HTR-8/SVneo (cell line): ENCODE results near the gene WDR74.
"Not testable (repeated sequence)": the region's sequence is repeated elsewhere in the genome, so short reads cannot be mapped to it uniquely, and the experiment has no call there.

Source experiments
- DNase-seq: peaks from one replicate; pipeline ENCODE4 v3.0.0; 2011; ENCODE audit warnings: low spot score, mixed read lengths; ENCODE audit not compliant: insufficient read length
- FAIRE-seq: peaks from 2 replicates; lab custom pipeline; 2011; peaks lifted over from hg19 to GRCh38; lab: Jason Lieb, UNC

Gene WDR74

DNA sequence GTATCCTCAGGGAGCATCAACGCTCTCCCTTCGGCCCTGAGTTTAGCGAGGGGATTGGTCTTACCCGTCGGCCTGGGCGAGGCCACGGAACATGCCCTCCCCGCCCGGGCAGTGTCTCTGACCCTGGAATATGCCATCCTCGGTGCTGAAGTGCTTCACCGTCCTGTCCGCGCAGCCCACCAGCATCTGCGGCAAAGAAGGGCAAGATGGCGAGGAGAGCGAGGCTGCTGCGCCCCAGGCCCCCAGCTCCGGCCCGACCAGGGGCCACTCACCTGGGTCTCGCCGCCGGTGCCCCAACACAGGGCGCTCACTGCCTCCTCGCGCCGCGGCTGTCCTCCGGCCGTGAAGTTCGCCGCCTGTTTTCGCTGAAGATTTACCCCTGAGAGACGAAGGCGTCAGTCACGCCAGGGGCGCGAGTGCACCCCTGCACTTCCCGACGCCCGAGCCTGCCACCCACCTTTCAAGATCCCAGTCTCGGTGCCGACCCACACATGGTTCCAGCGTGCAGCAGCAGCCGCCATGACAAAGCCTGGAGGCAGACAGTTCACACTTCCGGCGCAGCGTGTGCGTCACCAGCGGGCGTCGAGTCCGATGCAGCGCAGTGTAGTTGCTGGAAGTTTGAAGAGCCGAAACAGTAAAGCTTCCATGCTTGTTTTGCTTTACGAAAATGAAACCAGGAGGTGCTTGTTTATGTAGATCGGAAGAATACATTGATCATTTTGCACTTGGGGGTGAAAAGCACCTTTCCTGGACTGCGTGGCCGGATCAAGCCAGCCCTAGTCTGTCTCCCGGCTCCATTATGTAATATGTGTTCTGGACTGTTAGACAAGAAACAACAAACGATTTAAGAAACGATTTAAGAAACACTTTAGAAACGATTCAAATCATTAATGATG is at the start of gene WDR74:
WDR74 (minus strand) TSS at position 541 of the 896 bp plus-strand sequence; CDS start at position 521, 20 bp downstream.
- peak; percentile 84 for DNase-seq
- FAIRE-seq, result no peak

DNA sequence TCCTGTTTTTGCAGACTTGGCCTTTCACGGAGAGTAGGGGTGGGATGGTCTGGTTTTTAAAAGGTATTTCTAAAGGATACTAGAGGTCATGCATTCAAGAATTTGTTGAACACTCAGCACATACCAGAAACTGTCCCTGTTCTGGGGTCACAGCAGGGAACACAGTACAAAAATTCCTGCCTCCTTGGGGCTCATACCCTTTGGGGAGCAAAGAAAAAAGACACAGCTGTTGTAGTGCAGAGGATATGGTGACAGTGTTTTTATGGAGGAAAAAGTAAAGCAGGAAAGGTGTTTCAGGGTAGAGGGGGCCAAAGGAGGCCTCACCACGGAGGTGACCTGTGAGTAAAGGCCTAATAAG is 49.7 kb upstream of the WDR74 start:
- FAIRE-seq (no peak), DNase-seq (no peak)

DNA sequence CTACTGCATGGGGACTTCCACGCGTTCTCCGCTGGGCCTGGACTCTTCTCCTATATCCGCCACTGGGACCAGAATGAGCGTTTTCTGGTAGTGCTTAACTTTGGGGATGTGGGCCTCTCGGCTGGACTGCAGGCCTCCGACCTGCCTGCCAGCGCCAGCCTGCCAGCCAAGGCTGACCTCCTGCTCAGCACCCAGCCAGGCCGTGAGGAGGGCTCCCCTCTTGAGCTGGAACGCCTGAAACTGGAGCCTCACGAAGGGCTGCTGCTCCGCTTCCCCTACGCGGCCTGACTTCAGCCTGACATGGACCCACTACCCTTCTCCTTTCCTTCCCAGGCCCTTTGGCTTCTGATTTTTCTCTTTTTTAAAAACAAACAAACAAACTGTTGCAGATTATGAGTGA is 49.0 kb upstream of the WDR74 start:
- DNase-seq (no peak), FAIRE-seq (no peak)

DNA sequence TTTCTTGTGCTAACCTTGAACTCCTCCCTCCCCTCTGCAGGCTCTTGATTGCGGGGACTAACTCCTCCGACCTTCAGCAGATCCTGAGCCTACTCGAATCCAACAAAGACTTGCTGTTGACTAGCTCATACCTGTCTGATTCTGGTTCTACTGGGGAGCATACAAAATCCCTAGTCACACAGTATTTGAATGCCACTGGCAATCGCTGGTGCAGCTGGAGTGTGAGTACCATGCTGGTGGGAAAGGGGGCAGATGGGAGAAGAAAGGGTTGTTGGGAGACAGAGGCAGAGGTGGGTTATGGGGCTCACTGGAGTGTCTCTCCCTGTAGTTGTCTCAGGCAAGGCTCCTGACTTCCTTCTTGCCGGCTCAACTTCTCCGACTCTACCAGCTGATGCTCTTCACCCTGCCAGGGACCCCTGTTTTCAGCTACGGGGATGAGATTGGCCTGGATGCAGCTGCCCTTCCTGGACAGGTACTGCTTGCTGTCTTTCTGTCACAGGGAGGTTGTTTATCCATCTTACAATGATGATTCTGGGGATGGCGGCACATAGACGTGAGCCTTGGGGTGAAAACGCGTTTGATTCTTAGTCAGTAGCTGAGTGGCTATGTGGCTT is 45.9 kb upstream of the WDR74 start:
- FAIRE-seq (no peak), DNase-seq (no peak)

DNA sequence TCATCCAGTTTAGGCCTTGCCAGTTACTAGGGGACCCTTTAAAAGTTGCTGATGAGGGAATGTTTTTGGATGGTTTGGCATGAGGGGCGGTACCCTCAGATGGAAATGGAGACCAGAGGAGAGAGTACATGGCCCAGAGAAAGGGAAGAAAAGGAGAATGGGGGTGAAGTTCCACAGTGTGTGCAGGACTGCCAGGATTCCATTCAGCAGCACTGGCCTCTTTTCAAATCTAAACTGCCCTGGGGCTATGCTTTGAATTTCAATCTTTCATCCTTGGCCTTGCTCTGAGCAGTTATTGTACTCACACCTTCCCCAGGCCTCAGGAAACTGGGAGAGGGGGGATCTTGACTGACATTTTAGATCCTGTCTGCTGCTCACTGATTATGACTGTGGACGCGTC is 44.3 kb upstream of the WDR74 start:
- DNase-seq, result no peak
- FAIRE-seq, result no peak

DNA sequence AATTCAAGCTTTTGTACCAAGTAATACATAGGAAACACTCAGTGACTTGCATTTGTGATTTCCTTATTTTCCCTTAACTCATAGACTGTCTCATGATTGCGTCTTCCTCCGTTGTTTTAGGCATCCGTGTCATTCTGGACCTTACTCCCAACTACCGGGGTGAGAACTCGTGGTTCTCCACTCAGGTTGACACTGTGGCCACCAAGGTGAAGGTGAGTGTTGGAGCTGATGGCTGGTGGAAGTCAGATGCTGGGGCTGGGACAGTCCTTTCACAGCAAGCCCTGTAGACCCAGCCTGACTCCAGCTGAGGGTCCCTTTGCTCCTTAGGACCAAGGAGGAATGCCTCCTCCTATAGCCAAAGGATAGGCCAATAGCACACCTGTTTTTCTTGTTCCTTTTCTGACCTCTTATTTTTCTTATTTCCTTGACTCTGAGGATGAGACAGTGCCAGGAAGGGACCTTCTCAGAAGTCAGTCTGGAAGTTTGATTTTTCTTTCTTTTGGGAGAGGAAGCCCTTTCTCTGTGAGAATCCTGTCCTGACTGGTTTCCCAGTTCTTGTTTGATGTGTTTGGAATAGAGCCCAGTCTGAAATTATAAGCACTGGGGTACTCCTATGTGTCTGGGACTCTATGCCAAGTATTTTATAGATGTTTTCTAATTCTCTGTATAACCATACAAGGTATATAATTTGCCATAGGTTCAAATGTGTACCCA is 43.6 kb upstream of the WDR74 start:
- DNase-seq (no peak), FAIRE-seq (no peak)

DNA sequence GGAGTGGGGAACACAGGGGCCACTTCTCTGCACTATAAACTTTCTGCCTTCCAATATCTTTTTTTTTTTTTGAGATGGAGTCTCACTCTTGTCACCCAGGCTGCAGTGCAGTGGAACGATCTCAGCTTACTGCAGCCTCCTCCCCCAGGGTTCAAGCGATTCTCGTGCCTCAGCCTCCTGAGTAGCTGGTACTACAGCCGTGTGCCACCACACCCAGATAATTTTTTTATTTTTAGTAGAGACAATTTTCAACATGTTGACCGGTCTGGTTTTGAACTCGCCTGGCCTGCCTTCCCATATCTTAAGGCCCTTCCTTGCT is 43.0 kb upstream of the WDR74 start:
- DNase-seq (no peak), FAIRE-seq (no peak)

DNA sequence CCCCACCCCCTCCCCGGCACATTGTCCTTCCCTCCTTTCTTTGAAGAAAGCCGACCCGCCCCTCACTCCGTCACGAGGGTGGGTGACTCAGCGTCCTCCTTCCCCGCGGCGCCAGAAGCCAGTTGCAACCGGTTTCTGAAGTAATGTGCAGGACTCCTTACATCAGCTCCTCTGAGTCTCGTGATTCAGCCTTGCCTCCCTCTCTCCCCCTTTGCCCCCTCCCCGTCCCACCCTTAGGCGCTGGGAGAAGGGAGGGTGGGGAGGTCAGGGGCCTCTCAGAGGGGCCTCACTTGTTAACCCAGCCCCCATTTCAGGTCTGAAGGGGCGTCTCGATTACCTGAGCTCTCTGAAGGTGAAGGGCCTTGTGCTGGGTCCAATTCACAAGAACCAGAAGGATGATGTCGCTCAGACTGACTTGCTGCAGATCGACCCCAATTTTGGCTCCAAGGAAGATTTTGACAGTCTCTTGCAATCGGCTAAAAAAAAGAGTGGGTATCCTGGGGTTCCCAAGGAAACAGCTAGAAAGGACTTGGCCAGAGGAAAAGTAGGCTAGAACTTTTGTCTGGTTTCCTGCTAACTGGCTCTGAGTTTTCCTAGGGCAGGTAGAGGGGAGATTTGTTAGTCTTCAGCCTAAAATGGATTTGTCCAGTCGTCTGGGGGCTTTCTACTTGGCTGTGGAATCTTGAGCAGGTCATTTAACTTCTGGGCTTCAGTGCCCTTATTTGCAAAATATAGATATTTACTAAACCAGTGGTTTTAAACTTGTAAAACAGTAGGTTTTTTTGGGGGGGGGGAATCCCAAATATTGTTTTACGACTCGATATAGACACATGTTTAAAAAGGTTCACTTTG is 42.4 kb upstream of the WDR74 start:
- FAIRE-seq (no peak), DNase-seq (peak; percentile 93)

DNA sequence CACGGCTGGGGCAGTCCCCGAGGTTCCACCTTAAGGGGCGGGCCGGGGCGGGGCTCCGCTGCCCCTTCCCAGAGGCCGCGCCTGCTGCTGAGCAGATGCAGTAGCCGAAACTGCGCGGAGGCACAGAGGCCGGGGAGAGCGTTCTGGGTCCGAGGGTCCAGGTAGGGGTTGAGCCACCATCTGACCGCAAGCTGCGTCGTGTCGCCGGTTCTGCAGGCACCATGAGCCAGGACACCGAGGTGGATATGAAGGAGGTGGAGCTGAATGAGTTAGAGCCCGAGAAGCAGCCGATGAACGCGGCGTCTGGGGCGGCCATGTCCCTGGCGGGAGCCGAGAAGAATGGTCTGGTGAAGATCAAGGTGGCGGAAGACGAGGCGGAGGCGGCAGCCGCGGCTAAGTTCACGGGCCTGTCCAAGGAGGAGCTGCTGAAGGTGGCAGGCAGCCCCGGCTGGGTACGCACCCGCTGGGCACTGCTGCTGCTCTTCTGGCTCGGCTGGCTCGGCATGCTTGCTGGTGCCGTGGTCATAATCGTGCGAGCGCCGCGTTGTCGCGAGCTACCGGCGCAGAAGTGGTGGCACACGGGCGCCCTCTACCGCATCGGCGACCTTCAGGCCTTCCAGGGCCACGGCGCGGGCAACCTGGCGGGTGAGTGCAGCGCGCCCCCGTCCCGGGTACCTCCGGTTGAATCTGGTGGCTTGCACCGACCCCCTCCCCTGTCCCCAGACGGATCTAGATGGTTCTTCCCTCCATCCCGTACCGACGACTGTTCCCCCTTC is 41.6 kb upstream of the WDR74 start, which contains the start of gene SLC3A2:
SLC3A2 (plus strand) TSS at position 94 of the 776 bp plus-strand sequence; CDS start at position 222, 128 bp downstream.
- no peak for FAIRE-seq
- peak; percentile 78 for DNase-seq

DNA sequence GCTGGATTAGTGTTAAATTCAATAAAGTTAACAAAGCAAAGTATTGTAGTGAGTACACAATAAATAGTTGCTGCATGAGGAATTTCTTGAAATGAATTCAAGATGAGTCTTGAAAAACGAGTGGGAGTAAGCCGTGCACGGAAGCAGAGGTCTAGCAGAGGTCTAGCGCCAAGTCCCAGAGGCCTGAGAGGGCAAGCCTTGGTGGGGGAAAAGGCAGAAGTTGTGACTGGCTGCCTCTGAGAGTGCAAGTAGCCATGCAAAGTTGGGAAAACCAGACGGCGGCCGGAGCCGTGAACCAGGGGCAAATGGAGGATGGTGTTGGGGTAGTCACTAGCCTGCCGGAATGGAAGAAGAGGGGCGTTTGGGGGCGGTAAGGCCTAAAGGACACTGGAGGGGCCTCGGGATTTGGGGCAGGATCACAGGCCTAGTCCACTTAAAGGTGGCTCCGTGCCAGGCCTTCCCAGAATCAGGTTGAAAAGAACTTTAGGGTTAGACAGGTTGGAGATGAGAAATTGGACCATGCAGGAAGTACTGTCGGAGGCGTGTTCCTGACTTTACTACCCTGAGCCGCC is 40.9 kb upstream of the WDR74 start:
- FAIRE-seq (no peak), DNase-seq (peak; percentile 42)

DNA sequence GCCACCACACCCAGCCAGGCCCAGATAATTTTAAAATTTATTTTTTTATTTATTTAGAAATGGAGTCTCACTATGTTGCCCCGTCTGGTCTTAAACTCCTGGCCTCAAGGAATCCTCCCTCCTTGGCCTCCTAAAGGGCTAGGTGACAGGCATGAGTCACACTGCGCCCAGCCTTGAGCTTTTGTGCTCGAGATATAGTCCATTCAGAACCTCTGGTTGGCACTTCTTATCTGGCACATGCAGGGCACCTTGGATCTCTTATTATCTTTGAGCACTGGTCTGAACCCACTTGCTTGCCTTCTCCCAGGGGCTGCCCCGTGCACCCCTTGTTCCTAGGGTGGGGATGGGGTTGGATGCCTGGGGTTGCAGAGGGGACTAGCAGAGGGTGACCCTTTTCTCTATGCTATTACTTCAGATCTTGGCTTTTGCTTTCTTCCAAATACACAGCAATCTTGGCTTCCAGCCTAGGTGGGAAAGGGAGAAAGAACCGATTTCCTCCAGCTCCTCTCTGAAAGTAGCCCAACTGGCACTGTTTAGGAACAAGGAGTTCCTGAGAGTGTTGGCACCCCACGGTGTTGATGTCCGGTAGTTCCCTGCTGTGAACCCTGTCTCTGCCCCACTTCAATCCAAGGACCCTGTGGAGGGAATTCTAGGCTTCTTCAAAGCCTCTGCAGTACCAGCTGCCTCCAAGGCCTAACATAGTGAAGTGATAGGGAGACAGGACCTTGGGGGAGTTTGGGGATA is 40.0 kb upstream of the WDR74 start:
- FAIRE-seq, result no peak
- DNase-seq, result no peak

DNA sequence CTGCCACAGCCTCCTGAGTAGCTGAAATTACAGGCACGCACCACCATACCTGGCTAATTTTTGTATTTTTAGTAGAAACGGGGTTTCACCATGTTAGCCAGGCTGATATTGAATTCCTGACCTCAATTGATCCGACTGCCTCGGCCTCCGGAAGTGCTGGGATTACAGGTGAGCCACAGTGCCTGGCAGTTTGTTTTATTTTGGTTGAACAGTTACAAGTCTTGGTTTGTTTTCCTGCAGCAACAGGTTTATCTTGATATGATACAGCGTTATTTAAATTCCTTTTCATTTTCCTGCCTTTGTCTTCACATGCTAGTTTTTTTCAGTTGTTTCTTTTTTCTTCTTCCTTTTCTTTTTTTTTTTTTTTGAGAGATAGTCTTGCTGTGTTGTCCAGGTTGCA is 37.3 kb upstream of the WDR74 start:
- FAIRE-seq, result no peak
- no peak for DNase-seq

DNA sequence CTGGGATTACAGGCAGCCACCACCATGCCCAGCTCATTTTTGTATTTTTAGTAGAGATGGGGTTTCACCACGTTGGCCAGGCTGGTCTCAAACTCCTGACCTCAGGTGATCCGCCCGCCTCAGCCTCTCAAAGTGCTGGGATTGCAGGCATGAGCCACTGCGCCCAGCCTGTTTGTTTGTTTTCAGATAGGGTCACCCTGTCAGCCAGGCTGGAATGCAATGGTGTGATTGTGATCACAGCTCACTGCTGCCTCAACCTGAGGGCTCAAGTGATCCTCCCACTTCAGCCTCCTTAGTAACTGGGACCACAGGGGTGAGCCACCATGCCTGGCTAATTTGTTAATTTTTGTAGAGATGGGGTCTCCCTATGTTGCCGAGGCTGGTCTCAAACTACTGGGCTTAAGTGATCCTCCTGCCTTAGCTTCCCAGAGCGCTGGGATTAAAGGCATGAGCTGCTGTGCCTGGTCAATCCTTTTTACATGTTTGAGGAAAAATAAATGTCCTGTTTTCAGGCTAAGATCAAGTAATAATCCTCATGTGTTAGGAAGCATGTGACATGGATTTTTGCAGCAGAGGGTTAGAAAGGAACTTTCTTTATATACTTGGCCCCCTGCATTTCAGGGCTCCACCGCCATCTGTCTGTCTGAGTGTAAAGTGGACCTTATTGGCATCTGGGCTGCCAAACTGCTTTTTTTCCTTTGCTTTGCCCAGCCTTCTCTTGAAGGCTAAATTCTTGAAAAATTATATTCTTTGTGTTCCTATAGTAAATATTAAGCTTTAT is 36.5 kb upstream of the WDR74 start:
- no peak for DNase-seq
- no peak for FAIRE-seq

DNA sequence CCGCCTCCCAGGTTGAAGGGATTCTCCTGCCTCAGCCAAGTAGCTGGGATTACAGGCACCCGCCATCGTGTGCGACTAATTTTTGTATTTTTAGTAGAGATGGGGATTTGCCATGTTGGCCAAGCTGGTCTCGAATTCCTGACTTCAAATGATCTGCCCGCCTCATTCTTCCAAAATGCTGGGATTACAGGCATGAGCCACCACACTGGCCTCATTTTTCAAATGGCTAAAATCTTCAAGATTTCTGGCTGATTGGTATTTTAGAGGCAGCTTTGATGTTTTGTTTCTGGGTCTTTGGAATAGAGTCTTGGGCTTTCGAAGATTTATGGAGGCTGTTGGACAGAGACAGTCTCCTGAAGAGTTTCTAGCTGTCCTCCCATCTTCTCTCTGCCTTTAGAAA is 35.5 kb upstream of the WDR74 start:
- no peak for FAIRE-seq
- DNase-seq, result no peak

DNA sequence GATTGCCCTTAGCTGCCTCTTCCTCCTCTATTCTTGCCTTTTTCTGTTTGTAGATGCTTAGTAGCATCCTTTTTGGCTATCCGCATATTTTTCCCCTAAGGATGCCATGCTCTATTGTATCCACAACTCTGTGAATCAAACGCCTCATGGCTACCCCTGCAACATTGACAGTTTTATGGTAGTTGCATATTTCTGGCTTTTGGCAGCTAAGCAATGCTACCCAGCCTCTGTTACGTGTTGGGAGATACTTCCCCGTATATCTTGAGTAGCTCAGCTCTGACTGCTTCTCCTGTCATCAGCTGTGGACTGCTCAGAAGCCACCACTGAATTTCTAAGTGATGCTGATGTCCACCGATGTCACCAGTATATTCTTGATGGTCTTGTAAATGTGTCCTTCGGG is 26.2 kb upstream of the WDR74 start:
- DNase-seq, result no peak
- FAIRE-seq, result no peak

DNA sequence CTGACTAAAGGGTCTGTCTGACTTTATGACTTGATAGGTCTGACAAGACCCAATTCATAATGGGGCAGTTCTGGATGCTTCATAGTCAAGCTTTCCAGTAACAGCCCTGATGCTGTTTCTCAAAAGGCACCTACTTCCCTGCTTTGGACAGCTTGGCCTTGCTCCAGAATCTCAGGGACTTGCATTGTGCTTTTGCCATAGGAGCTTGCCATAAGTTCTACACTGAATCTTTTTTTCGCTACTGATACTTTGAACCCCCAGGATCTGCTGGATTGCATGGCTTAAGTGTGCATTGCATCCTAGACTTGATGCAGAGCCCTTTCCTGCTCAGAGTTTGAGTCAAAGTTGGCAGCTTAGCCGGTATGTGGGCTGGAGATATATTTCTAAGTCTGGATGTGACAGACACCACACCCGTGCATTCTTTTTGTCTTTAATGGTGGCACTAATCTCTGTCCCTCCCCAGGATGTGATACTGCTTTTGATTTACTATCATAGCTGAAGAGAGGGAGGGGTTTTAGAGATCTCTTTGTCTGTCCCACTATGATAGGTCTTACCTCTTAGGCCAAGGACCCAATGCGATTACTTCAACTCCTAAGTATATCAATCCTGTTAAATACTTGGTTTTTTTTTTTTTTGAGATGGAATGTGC is 24.4 kb upstream of the WDR74 start:
- no peak for DNase-seq
- FAIRE-seq, result no peak

DNA sequence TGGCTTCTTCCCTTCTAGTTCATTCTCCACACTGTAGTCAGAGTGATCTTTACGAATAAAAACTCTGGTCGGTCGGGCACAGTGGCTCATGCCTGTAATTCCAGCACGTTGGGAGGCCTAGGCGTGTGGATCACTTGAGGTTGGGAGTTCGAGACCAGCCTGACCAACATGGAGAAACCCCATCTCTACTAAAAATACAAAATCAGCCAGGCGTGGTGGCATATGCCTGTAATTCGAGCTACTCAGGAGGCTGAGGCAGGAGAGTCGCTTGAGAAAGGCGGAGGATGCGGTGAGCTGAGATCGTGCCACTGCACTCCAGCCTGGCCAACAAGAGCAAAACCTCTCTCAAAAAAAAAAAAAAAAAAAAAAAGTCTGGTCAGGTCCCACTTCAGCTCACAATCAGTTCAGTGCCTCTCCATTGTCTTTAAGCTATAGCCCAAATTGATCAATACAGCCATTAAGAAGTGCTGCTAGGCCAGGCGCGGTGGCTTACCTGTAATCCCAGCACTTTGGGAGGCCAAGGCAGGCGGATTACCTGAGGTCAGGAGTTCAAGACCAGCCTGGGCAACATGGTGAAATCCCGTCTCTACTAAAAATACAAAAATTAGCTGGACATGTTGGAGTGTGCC is 22.3 kb upstream of the WDR74 start:
- FAIRE-seq, result not testable (repeated sequence)

More for the DNA sequence above, 22.3 kb upstream of the WDR74 start:
- DNase-seq, result not testable (repeated sequence)
